Measurements from ENCODE around the gene NPIPB8.
"Not testable (repeated sequence)": the region's sequence is repeated elsewhere in the genome, so short reads cannot be mapped to it uniquely, and the experiment has no call there.

Gene NPIPB8

DNA sequence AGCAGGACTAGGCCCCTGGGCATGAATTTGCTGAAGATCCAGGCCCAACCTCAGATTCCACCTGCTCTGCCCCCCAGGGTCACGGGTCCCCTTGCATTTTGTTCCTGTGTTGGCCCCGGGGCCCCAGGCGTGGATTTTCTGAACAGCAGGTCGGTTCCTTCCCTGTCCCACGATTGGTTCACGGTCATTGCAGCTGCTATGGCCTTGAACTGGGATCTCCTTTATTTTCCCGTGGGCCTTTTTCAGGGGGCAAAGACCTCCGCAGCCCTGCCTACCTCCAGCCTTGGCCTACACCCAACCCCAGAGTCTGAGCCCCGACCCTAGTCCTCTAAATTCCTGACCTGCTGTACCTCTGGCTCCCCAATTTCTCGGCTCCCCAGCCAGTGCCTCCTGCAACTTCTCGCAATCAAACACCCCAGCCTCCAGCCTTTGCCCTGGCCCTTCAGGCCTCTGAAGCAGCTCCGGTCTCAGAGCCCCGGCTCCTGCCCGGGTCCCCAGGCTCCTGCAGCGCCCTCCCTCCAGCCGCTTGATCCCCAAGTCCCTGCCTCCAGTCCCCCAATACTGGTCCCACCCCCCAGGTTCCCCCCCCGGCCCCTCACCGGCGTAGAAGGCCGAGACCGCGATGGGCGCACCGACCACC lies 15.2 kb upstream of the NPIPB8 start:
- H3K4me1 ChIP-seq (ENCODE audit: control insufficient read depth, insufficient read depth, low read depth, low read length); DNase-seq; H3K4me2 ChIP-seq (ENCODE audit: low read length, poor library complexity, severe bottlenecking); H3K9ac ChIP-seq (ENCODE audit: low read length); H3K14ac ChIP-seq (ENCODE audit: low read length in 2 of 2); H3K23ac ChIP-seq (ENCODE audit: low read length in 2 of 2); H2AK5ac ChIP-seq (ENCODE audit: low read length, severe bottlenecking); H2BK5ac ChIP-seq (ENCODE audit: low read depth, low read length, poor library complexity, severe bottlenecking); H2BK15ac ChIP-seq (ENCODE audit: low read depth, poor library complexity, severe bottlenecking); H4K8ac ChIP-seq (ENCODE audit: low read length); H2AFZ ChIP-seq (ENCODE audit: low read depth, low read length); H4K91ac ChIP-seq (ENCODE audit: low read length); H3K18ac ChIP-seq (ENCODE audit: low read depth in 1 of 2, low read length in 2 of 2); H3K36me3 ChIP-seq (ENCODE audit: control insufficient read depth in 1 of 2, insufficient read depth in 2 of 2, low read depth in 1 of 2, low read length in 2 of 2); H3K9me3 ChIP-seq (ENCODE audit: control insufficient read depth, low read length); H3K4ac ChIP-seq (ENCODE audit: low read depth in 1 of 2, low read length in 2 of 2); H3K27ac ChIP-seq (ENCODE audit: low read length, poor library complexity, severe bottlenecking); H3K79me1 ChIP-seq (replicated peaks; ENCODE audit: low read length, poor library complexity, severe bottlenecking); H2BK120ac ChIP-seq (ENCODE audit: low read depth, low read length); H2BK12ac ChIP-seq (ENCODE audit: low read length in 2 of 2): not testable (repeated sequence)
- Histone ChIP-seq H3K4me3 (ENCODE audit: insufficient read depth in 1 of 2, low read depth in 1 of 2, low read length in 2 of 2) (peak overlapping the region in 1 of 2 experiments; percentile 62), H3K27me3 (ENCODE audit: control insufficient read depth in 1 of 2, insufficient read depth in 1 of 2, low read length in 2 of 2) (peaks cover 0 to 14% of the 10 kb centered on the region in 2 experiments)
- WGBS, result 94% methylated on average over 23 of the region's 24 CpGs

DNA sequence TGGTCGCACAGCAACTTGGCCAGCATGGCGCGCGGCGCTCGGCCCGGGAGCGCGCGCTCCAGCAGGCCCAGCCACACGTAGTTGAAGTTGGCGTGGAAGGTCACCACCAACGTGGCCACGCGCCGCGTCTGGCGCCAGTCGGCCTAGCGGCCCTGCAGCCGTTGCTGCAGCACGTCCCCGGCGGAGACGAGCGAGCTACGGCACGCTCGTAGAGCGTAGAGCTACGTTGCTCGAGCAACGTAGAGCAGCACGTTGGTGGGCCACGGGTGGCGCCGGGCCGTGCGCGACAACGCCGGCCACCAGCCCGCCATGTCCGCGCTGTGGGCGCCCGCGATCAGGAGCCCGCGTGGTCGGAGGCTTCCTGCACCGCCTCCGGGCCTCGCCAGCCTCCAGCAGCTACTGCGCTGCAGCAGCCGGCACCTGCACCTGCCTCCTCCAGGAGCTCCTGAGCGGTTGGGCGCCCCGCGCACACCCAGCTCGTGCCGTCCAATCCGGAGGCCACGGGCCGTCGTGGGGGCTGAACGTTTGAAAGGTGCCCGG lies 14.6 kb upstream of the NPIPB8 start:
- no peak overlapping the region for H2BK12ac ChIP-seq (ENCODE audit: low read length in 2 of 2)
- H3K27me3 ChIP-seq (ENCODE audit: control insufficient read depth in 1 of 2, insufficient read depth in 1 of 2, low read length in 2 of 2), result peaks cover 0 to 14% of the 10 kb centered on the region in 2 experiments
- H3K14ac ChIP-seq (ENCODE audit: low read length in 2 of 2), result no peak overlapping the region
- no peaks in the 10 kb centered on the region for H3K36me3 ChIP-seq (ENCODE audit: control insufficient read depth in 1 of 2, insufficient read depth in 2 of 2, low read depth in 1 of 2, low read length in 2 of 2)
- no peak overlapping the region for H2AFZ ChIP-seq (ENCODE audit: low read depth, low read length)
- no peak overlapping the region for H2BK120ac ChIP-seq (ENCODE audit: low read depth, low read length)
- no peak overlapping the region for H3K4ac ChIP-seq (ENCODE audit: low read depth in 1 of 2, low read length in 2 of 2)
- H3K9me3 ChIP-seq (ENCODE audit: control insufficient read depth, low read length), result no peaks in the 10 kb centered on the region
- no peak overlapping the region for H3K27ac ChIP-seq (ENCODE audit: low read length, poor library complexity, severe bottlenecking)
- no peak overlapping the region for H3K9ac ChIP-seq (ENCODE audit: low read length)
- no peak overlapping the region for H3K23ac ChIP-seq (ENCODE audit: low read length in 2 of 2)
- no peak overlapping the region for H4K91ac ChIP-seq (ENCODE audit: low read length)
- no peak overlapping the region for H2BK15ac ChIP-seq (ENCODE audit: low read depth, poor library complexity, severe bottlenecking)
- H3K79me1 ChIP-seq (replicated peaks; ENCODE audit: low read length, poor library complexity, severe bottlenecking), result no peaks in the 10 kb centered on the region
- no peak for DNase-seq
- no peak overlapping the region for H4K8ac ChIP-seq (ENCODE audit: low read length)
- peaks cover 1% of the 10 kb centered on the region for H3K4me1 ChIP-seq (ENCODE audit: control insufficient read depth, insufficient read depth, low read depth, low read length)
- H2AK5ac ChIP-seq (ENCODE audit: low read length, severe bottlenecking), result no peak overlapping the region
- no peak overlapping the region for H3K18ac ChIP-seq (ENCODE audit: low read depth in 1 of 2, low read length in 2 of 2)
- no peak overlapping the region for H2BK5ac ChIP-seq (ENCODE audit: low read depth, low read length, poor library complexity, severe bottlenecking)
- no peak overlapping the region for H3K4me2 ChIP-seq (ENCODE audit: low read length, poor library complexity, severe bottlenecking)
- WGBS, result 95% methylated on average over 68 of the region's 68 CpGs
- peak overlapping the region in 1 of 2 experiments; percentile 62 for H3K4me3 ChIP-seq (ENCODE audit: insufficient read depth in 1 of 2, low read depth in 1 of 2, low read length in 2 of 2)

DNA sequence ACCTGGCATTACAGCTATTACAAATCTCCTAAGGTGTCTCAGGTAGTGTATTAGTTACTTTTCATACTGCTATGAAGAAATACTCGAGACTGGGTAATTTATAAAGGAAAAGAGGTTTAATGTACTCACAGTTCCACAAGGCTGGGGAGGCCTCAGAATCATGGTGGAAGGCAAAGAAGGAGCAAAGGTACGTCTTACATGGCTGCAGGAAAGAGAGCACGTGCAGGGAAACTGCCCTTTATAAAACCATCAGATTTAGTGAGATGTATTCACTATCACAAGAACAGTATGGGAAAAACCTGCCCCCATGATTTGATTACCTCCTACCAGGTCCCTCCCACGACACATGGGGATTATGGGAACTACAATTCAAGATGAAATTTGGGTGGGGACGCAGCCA lies 7.0 kb upstream of the NPIPB8 start:
- H3K27me3 ChIP-seq (ENCODE audit: control insufficient read depth in 1 of 2, insufficient read depth in 1 of 2, low read length in 2 of 2); H2BK120ac ChIP-seq (ENCODE audit: low read depth, low read length); DNase-seq; H3K27ac ChIP-seq (ENCODE audit: low read length, poor library complexity, severe bottlenecking); H3K4me1 ChIP-seq (ENCODE audit: control insufficient read depth, insufficient read depth, low read depth, low read length); H2BK12ac ChIP-seq (ENCODE audit: low read length in 2 of 2); H2AFZ ChIP-seq (ENCODE audit: low read depth, low read length); H4K8ac ChIP-seq (ENCODE audit: low read length); H3K36me3 ChIP-seq (ENCODE audit: control insufficient read depth in 1 of 2, insufficient read depth in 2 of 2, low read depth in 1 of 2, low read length in 2 of 2); H2BK15ac ChIP-seq (ENCODE audit: low read depth, poor library complexity, severe bottlenecking); H2BK5ac ChIP-seq (ENCODE audit: low read depth, low read length, poor library complexity, severe bottlenecking); H3K14ac ChIP-seq (ENCODE audit: low read length in 2 of 2); H3K4me2 ChIP-seq (ENCODE audit: low read length, poor library complexity, severe bottlenecking); H4K91ac ChIP-seq (ENCODE audit: low read length); H2AK5ac ChIP-seq (ENCODE audit: low read length, severe bottlenecking); H3K9ac ChIP-seq (ENCODE audit: low read length); H3K79me1 ChIP-seq (replicated peaks; ENCODE audit: low read length, poor library complexity, severe bottlenecking); H3K4ac ChIP-seq (ENCODE audit: low read depth in 1 of 2, low read length in 2 of 2); H3K9me3 ChIP-seq (ENCODE audit: control insufficient read depth, low read length); H3K4me3 ChIP-seq (ENCODE audit: insufficient read depth in 1 of 2, low read depth in 1 of 2, low read length in 2 of 2); H3K23ac ChIP-seq (ENCODE audit: low read length in 2 of 2); H3K18ac ChIP-seq (ENCODE audit: low read depth in 1 of 2, low read length in 2 of 2): not testable (repeated sequence)
- 64% methylated on average over 1 of the region's 5 CpGs for WGBS

DNA sequence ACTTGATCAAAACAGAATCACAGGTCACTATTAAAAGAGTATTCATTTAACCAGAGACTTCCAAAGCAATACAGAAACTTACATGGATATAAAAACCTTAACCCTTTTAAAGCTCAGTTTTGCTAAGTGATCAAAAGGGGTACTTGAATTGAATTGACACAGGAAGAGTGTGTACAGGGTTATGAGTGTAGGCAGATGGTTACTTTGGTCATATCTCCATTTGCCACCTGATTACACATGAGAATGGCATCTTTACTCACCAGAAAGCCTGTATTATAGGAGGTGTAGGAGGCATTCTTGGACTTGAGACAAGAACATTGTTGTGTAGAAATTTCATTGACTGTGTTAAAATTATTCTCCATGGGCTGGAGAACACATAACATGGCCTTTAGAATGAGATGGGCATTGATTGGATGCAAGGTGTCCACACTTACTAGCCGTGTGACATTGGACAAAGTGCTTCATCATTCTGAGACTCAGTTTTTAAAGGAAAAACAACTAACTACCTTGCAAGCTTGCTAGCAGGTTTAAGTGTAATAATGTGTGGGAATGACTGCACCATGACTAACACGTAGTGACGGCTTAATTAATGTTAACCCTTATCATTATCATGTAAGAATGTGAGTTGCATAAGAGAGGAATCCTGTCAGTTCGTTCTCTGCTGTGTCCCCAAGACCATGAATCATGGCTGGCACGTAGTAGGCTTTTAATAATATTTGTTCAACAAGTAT lies 1.6 kb upstream of the NPIPB8 start:
- H2AK5ac ChIP-seq (ENCODE audit: low read length, severe bottlenecking); H2BK12ac ChIP-seq (ENCODE audit: low read length in 2 of 2); H4K8ac ChIP-seq (ENCODE audit: low read length); H3K27me3 ChIP-seq (ENCODE audit: control insufficient read depth in 1 of 2, insufficient read depth in 1 of 2, low read length in 2 of 2); H3K27ac ChIP-seq (ENCODE audit: low read length, poor library complexity, severe bottlenecking); H3K4me3 ChIP-seq (ENCODE audit: insufficient read depth in 1 of 2, low read depth in 1 of 2, low read length in 2 of 2); H2AFZ ChIP-seq (ENCODE audit: low read depth, low read length); H3K4me1 ChIP-seq (ENCODE audit: control insufficient read depth, insufficient read depth, low read depth, low read length); H3K9me3 ChIP-seq (ENCODE audit: control insufficient read depth, low read length); H2BK15ac ChIP-seq (ENCODE audit: low read depth, poor library complexity, severe bottlenecking); H3K79me1 ChIP-seq (replicated peaks; ENCODE audit: low read length, poor library complexity, severe bottlenecking); H3K9ac ChIP-seq (ENCODE audit: low read length); H3K4ac ChIP-seq (ENCODE audit: low read depth in 1 of 2, low read length in 2 of 2); H3K4me2 ChIP-seq (ENCODE audit: low read length, poor library complexity, severe bottlenecking); H3K23ac ChIP-seq (ENCODE audit: low read length in 2 of 2); H2BK120ac ChIP-seq (ENCODE audit: low read depth, low read length); H4K91ac ChIP-seq (ENCODE audit: low read length); H2BK5ac ChIP-seq (ENCODE audit: low read depth, low read length, poor library complexity, severe bottlenecking); H3K36me3 ChIP-seq (ENCODE audit: control insufficient read depth in 1 of 2, insufficient read depth in 2 of 2, low read depth in 1 of 2, low read length in 2 of 2); H3K14ac ChIP-seq (ENCODE audit: low read length in 2 of 2); H3K18ac ChIP-seq (ENCODE audit: low read depth in 1 of 2, low read length in 2 of 2): not testable (repeated sequence)
- WGBS, result 56% methylated on average over 1 of the region's 5 CpGs
- DNase-seq, result peak; percentile 39

All from mesenchymal stem cell (in vitro differentiated cells and primary cell).